PFSK-1 (cell line): Measurements from ENCODE around the gene CADM4.

Experiments
- POLR2AphosphoS5 ChIP-seq: IDR thresholded peaks from 2 replicates; pipeline ENCODE4 v1.6.1; 2012; ENCODE audit warnings: low read depth, mild to moderate bottlenecking, control low read depth, low read length, moderate library complexity
- REST ChIP-seq, 2 experiments: IDR thresholded peaks; 2 replicates each; pipeline versions ENCODE4 v1.6.1 to v1.8.0; 2011 to 2012; ENCODE audit warnings: low read depth in 2 of 2, low read length in 2 of 2, control low read depth in 1 of 2, inconsistent platforms in 1 of 2, mild to moderate bottlenecking in 1 of 2, moderate library complexity in 1 of 2; ENCODE audit not compliant: insufficient read depth in 1 of 2
- TAF1 ChIP-seq: IDR thresholded peaks from 2 replicates; pipeline ENCODE4 v1.6.1; 2012; ENCODE audit warnings: low read length, control low read depth, borderline replicate concordance; ENCODE audit not compliant: insufficient read depth

DNA sequence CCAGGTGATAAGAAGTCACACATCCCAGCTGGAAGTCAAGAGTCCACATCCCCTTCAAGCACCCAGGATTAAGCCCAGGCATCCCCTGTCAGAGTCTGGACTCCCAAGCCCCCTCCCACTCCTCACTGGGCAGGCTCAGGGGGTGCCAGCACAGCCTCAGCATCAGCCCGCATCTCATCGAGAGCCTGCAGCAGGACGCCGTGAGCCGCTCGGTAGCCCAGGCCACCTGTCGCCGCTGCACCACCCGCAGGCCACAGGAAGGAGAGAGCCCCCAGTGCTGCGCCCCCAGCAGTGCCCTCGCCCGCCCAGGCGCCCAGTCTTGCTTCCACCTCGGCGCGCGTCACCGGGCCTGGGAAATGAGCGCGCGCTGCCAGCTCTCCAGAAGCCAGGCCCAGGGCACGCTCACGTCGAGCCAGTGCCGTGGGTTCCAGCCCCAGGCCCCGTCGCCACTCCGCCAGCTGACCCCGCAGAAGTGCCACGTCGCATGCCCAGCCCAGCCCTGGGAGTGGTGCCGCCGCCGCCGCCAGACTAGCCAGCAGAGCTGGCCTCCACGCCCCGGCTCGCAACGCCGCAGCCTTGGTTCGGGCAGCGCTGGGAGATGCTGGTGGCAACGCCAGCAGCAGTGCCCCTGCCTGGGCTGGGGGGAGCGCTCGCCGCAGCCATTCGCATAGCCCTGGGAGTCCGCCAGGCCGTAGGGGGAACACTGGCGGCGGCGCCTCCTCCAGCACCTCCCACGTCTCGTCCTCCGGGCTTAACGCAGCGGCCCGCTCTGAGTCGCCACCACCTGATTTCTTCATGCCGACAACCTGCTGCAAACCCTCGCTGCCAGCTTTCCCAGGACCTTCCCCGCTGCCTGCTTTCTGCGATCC, 47.5 kb downstream of the CADM4 start:
- no peak for TF ChIP-seq REST (IDR thresholded peaks at IDR 0.05; ENCODE audit: insufficient read depth in 1 of 2, low read depth in 2 of 2, low read length in 2 of 2)
- no peak for TF ChIP-seq POLR2AphosphoS5
- no peak for TF ChIP-seq TAF1
